GM13976 (cell line): ENCODE data around the gene OR4S2.

Source experiments
- DNase-seq: peaks from one replicate; pipeline ENCODE4 v3.0.0; 2012; ENCODE audit warnings: low spot score
- CTCF ChIP-seq: IDR thresholded peaks from 2 replicates; pipeline ENCODE4 v1.5.1; 2012; ENCODE audit warnings: borderline replicate concordance, mild to moderate bottlenecking; ENCODE audit not compliant: insufficient read depth; ENCODE audit errors: extremely low read depth, missing control alignments, control extremely low read depth
- in situ Hi-C: fragments of 300-500 bp; cut with MboI; formaldehyde crosslinking; loops from one replicate; pipeline ENCODE4 v1.12.0; 2022; ENCODE audit warnings: low sequenced_read_pairs, mixed read lengths, inconsistent platforms; ENCODE audit not compliant: unreplicated experiment

Gene OR4S2

GRCh38 chr11:55701429-55701828 lies 53.3 kb downstream of the OR4S2 start:
- in situ Hi-C loops = no loop called here
- no peak for DNase-seq

More at GRCh38 chr11:55701429-55701828, 53.3 kb downstream of the OR4S2 start:
- no peak for TF ChIP-seq CTCF
